Tibial nerve (tissue), 4 donors: ENCODE measurements around the gene PRKG2.

ENCODE experiments used
- CTCF ChIP-seq, 5 experiments: fragments of 200-600 bp in 3 of 5; fragments of 450-650 bp in 2 of 5; sonication (generic) in 3 of 5; IDR thresholded peaks; one replicate each; pipeline ENCODE4 v1.5.1; 2016 to 2019; ENCODE audit warnings: antibody characterized with exemption in 5 of 5, mild to moderate bottlenecking in 3 of 5, moderate library complexity in 2 of 5
- EP300 ChIP-seq, 2 donors: sonication (generic); formaldehyde crosslinking; IDR thresholded peaks; one replicate each; pipeline ENCODE4 v1.6.1; 2017; ENCODE audit warnings: antibody characterized with exemption in 2 of 2, mild to moderate bottlenecking in 1 of 2

- no peak for TF ChIP-seq CTCF (IDR thresholded peaks at IDR 0.05)
- no peak for TF ChIP-seq EP300 (IDR thresholded peaks at IDR 0.05)
Observed at GRCh38 chr4:81058621-81059020, 156.4 kb downstream of the PRKG2 start.
